AG09309 (cell line): ENCODE results near the gene ASB15.

Source experiments
- DNase-seq: peaks from one replicate; pipeline ENCODE4 v3.0.0-alpha.2; 2010; ENCODE audit warnings: low read depth
- H3K4me3 ChIP-seq: 2 replicates; pipeline ENCODE4 v1.5.1; 2011; ENCODE audit warnings: mild to moderate bottlenecking, low read depth, low read length, moderate library complexity; ENCODE audit not compliant: control insufficient read depth
- TF ChIP-seq, protein P1 (sequence below): IDR thresholded peaks from 2 replicates; pipeline ENCODE4 v1.5.1; 2011; ENCODE audit warnings: mild to moderate bottlenecking, low read depth, low read length, inconsistent platforms; ENCODE audit not compliant: insufficient read depth, control insufficient read depth; ENCODE audit errors: missing control alignments

The ASB15 gene

DNA sequence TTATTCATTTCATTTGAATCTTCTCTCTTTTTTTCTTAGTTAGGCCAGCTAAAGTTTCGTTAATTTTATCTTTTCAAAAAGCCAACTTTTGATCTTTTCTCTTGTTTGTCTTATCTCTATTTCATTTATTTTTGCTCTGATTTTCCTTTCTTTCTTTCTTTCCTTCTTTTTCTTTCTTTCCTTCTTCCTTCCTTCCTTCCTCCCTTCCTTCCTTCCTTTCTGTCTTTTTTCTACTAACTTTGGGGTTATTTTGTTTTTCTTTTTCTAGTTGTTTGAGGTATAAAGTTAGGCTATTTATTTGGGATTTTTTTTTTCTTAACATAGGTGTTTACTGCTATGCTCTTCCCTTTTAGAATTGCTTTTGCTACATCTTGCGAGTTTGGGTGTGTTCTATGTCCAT, 13.2 kb upstream of the ASB15 start:
- TF ChIP-seq, protein P1, sequence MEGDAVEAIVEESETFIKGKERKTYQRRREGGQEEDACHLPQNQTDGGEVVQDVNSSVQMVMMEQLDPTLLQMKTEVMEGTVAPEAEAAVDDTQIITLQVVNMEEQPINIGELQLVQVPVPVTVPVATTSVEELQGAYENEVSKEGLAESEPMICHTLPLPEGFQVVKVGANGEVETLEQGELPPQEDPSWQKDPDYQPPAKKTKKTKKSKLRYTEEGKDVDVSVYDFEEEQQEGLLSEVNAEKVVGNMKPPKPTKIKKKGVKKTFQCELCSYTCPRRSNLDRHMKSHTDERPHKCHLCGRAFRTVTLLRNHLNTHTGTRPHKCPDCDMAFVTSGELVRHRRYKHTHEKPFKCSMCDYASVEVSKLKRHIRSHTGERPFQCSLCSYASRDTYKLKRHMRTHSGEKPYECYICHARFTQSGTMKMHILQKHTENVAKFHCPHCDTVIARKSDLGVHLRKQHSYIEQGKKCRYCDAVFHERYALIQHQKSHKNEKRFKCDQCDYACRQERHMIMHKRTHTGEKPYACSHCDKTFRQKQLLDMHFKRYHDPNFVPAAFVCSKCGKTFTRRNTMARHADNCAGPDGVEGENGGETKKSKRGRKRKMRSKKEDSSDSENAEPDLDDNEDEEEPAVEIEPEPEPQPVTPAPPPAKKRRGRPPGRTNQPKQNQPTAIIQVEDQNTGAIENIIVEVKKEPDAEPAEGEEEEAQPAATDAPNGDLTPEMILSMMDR, result no peak
- H3K4me3 ChIP-seq, result no peak overlapping the region
- no peak for DNase-seq

DNA sequence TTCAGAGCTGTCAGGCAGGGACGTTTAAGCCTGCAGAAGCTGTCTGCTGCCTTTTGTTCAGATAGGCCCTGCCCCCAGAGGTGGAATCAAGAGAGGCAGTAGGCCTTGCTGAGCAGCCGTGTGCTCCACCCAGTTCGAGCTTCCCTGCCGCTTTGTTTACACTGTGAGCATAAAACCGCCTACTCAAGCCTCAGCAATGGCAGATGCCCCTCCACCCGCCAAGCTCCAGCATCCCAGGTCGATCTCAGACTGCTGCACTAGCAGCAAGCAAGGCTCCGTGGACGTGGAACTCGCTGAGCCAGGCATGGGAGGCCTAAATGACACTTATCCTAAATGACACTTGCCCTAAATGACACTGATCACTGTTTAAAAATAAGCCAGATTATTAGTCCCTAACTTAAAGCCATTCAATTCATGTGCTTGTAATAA, 6.8 kb upstream of the ASB15 start:
- H3K4me3 ChIP-seq, result no peak overlapping the region
- TF ChIP-seq, protein P1, result no peak
- no peak for DNase-seq

DNA sequence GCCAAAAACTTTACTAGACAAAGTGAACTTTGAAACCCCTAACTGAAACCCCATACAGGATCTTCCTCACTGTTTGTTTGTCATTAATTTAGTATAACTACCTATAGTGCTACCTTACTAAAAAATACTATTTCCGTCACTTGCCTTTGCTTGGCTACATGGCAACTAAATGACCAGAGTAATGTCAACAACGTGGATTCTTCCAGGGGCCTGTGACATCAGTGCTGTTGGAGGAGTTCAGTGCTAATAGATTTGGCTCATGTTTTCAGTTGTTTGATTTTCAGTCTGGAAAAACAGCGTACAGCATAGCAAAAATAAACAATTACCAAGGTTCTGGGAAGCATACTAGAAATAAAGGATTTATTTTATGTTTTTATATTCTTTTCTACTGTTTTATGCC, 3.0 kb upstream of the ASB15 start:
- H3K4me3 ChIP-seq, result no peak overlapping the region
- no peak for DNase-seq
- TF ChIP-seq, protein P1, result no peak

DNA sequence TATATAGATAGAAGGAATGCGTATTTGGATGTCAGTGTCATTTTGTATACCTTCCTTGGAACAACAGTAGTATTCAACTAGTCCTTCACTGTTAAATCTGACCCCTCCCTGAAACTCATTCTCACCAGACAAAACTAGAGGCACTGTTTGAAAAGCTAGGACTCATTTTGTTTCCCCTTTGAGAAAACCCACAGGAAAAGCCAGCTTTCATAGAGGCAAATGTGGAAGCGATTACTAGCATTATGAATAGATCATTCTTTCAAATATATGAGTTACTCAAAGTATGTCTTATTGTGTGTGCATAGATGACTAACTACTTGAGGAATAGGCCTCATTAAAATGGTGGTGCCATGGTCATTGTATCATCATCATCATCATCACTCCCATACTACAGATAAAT, 1.9 kb upstream of the ASB15 start:
- TF ChIP-seq, protein P1, result no peak
- H3K4me3 ChIP-seq, result no peak overlapping the region
- DNase-seq, result no peak

DNA sequence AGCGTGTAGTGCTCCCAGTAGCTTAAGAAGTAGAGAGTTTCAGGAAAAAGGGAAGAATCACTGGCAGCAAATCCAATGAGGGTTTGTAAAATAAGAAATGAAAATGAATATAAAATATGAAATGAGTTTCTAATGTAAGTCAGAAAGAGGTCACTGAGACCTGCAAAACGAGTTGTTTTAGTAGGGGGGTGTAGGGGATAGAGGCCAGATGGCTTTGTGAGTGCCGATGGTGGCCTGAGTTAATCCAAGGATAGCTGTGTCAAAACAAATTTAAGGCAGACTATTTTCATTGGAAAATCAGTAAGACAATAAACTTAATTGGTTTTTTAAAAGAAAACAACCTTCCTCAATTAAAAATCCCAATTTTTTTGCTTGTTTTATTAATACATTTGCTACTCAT, 745 bp upstream of the ASB15 start:
- no peak for DNase-seq
- TF ChIP-seq, protein P1, result no peak
- no peak overlapping the region for H3K4me3 ChIP-seq

DNA sequence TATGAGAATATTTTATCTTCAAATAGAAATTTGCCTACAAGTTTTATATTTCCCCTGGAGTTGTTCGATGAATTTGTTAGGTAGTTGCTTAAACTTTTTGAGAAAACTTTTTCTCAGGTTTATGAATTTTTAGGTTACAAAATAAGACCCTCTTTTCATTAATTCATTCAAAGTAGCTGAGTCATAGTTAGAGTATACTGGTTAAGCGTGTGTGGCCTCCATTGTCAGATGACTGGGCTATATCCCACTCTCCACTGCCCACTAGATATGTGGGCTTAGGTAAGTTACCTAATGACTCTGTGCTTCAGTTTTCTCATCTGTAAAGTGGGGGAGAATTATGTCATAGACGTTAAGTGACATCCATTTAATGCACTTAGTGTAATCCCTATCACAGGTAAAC, 1.0 kb downstream of the ASB15 start:
- TF ChIP-seq, protein P1, result no peak
- no peak overlapping the region for H3K4me3 ChIP-seq
- no peak for DNase-seq

DNA sequence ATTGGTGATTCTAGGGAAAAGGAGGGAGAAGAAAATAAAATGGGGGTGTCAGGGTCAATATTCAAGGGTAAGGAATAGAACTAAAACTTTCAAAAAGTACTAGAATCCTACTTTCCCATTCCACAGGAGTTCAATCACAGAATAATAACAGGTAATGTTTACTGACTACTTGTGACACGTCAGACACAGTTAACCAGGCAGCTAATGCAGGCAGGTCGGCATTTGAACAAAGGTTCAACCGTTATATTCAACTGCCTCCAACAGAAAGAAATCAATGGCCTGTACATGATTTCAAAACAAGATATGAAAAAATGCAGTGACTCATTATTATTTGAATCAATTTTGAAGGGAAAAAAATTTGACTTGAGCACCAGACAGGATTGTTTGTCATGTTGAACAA, 3.1 kb downstream of the ASB15 start:
- DNase-seq, result no peak
- H3K4me3 ChIP-seq, result no peak overlapping the region
- TF ChIP-seq, protein P1, result no peak
